ENCODE data around the gene TMEM125. TPM values are rescaled to one million over a fixed set of nuclear protein-coding genes. Genes with fewer than 3 reads are reported as not detected.

Gene TMEM125
- total RNA-seq, 2 donors from 2014 or later: not detected

- H3K4me3 Mint-ChIP-seq: no peak overlapping the region
- ATAC-seq (replicated peaks in 1 of 2) (no peak), DNase-seq (no peak)
- no peaks in the 10 kb centered on the region for H3K4me1 Mint-ChIP-seq (ENCODE audit: low read depth)
- H3K27ac Mint-ChIP-seq: no peak overlapping the region
- no peaks in the 10 kb centered on the region for H3K36me3 Mint-ChIP-seq (ENCODE audit: insufficient read depth in 2 of 2)
- H3K27me3 Mint-ChIP-seq (ENCODE audit: low read depth): no peaks in the 10 kb centered on the region
- H3K9me3 Mint-ChIP-seq: no peaks in the 10 kb centered on the region
These were observed 14.3 kb downstream of the TMEM125 start for GRCh38 chr1:43284065-43284464.

GRCh38 chr1:43284546-43285110 lies 14.8 kb downstream of the TMEM125 start:
- Mint-ChIP-seq H3K4me3 (no peak overlapping the region), H3K36me3 (ENCODE audit: insufficient read depth in 2 of 2) (no peaks in the 10 kb centered on the region), H3K27me3 (ENCODE audit: low read depth) (no peaks in the 10 kb centered on the region), H3K9me3 (no peaks in the 10 kb centered on the region), H3K27ac (no peak overlapping the region), H3K4me1 (ENCODE audit: low read depth) (no peaks in the 10 kb centered on the region)
- DNase-seq (no peak), ATAC-seq (replicated peaks in 1 of 2) (no peak)

GRCh38 chr1:43285269-43285990 lies 15.6 kb downstream of the TMEM125 start, which contains the start of gene C1orf210:
C1orf210 (minus strand) TSS chr1:43285581; CDS start chr1:43283270, 2,311 bp downstream.
- DNase-seq (peak in 1 of 2 donors; percentile 21), ATAC-seq (replicated peaks in 1 of 2) (no peak)
- no peak within 1 kb of the TSS for H3K4me3 Mint-ChIP-seq
- H3K36me3 Mint-ChIP-seq (ENCODE audit: insufficient read depth in 2 of 2): no peaks in the 10 kb centered on the region
- no peaks in the 10 kb centered on the region for H3K9me3 Mint-ChIP-seq
- no peaks in the 10 kb centered on the region for H3K4me1 Mint-ChIP-seq (ENCODE audit: low read depth)
- H3K27ac Mint-ChIP-seq: no peak within 1 kb of the TSS
- no peaks in the 10 kb centered on the region for H3K27me3 Mint-ChIP-seq (ENCODE audit: low read depth)

GRCh38 chr1:43286115-43286514 lies 16.3 kb downstream of the TMEM125 start:
- no peaks in the 10 kb centered on the region for H3K36me3 Mint-ChIP-seq (ENCODE audit: insufficient read depth in 2 of 2)
- no peaks in the 10 kb centered on the region for H3K27me3 Mint-ChIP-seq (ENCODE audit: low read depth)
- no peak for DNase-seq
- H3K9me3 Mint-ChIP-seq: no peaks in the 10 kb centered on the region
- H3K4me3 Mint-ChIP-seq: no peak overlapping the region
- no peak overlapping the region for H3K27ac Mint-ChIP-seq
- ATAC-seq (replicated peaks in 1 of 2): no peak
- H3K4me1 Mint-ChIP-seq (ENCODE audit: low read depth): no peaks in the 10 kb centered on the region

- no peak overlapping the region for H3K27ac Mint-ChIP-seq
- no peak overlapping the region for H3K4me3 Mint-ChIP-seq
- no peaks in the 10 kb centered on the region for H3K9me3 Mint-ChIP-seq
- H3K36me3 Mint-ChIP-seq (ENCODE audit: insufficient read depth in 2 of 2): no peaks in the 10 kb centered on the region
- no peak for DNase-seq
- H3K4me1 Mint-ChIP-seq (ENCODE audit: low read depth): no peaks in the 10 kb centered on the region
- no peaks in the 10 kb centered on the region for H3K27me3 Mint-ChIP-seq (ENCODE audit: low read depth)
- no peak for ATAC-seq (replicated peaks in 1 of 2)
These were observed 16.8 kb downstream of the TMEM125 start for GRCh38 chr1:43286533-43286932.

GRCh38 chr1:43288058-43288784 lies 18.4 kb downstream of the TMEM125 start:
- no peak for DNase-seq
- Mint-ChIP-seq H3K4me1 (ENCODE audit: low read depth) (no peaks in the 10 kb centered on the region), H3K4me3 (no peak overlapping the region), H3K27ac (no peak overlapping the region), H3K9me3 (no peaks in the 10 kb centered on the region), H3K36me3 (ENCODE audit: insufficient read depth in 2 of 2) (no peaks in the 10 kb centered on the region), H3K27me3 (ENCODE audit: low read depth) (no peaks in the 10 kb centered on the region)
- no peak for ATAC-seq (replicated peaks in 1 of 2)

- no peaks in the 10 kb centered on the region for H3K27me3 Mint-ChIP-seq (ENCODE audit: low read depth)
- H3K36me3 Mint-ChIP-seq (ENCODE audit: insufficient read depth in 2 of 2): no peaks in the 10 kb centered on the region
These were observed 19.3 kb downstream of the TMEM125 start for GRCh38 chr1:43288785-43289706.

GRCh38 chr1:43292216-43292615 lies 22.4 kb downstream of the TMEM125 start:
- H3K4me3 Mint-ChIP-seq: no peak overlapping the region
- no peaks in the 10 kb centered on the region for H3K27me3 Mint-ChIP-seq (ENCODE audit: low read depth)
- no peak for ATAC-seq (replicated peaks in 1 of 2)
- H3K9me3 Mint-ChIP-seq: no peaks in the 10 kb centered on the region
- DNase-seq: no peak
- H3K36me3 Mint-ChIP-seq (ENCODE audit: insufficient read depth in 2 of 2): no peaks in the 10 kb centered on the region
- no peak overlapping the region for H3K27ac Mint-ChIP-seq
- peaks cover 18% of the 10 kb centered on the region for H3K4me1 Mint-ChIP-seq (ENCODE audit: low read depth)

More at GRCh38 chr1:43288785-43289706, 19.3 kb downstream of the TMEM125 start:
- no peaks in the 10 kb centered on the region for H3K9me3 Mint-ChIP-seq
- ATAC-seq (replicated peaks in 1 of 2) (no peak), DNase-seq (no peak)
- H3K4me3 Mint-ChIP-seq: no peak overlapping the region
- no peak overlapping the region for H3K27ac Mint-ChIP-seq
- no peaks in the 10 kb centered on the region for H3K4me1 Mint-ChIP-seq (ENCODE audit: low read depth)

GRCh38 chr1:43292679-43293078 lies 22.9 kb downstream of the TMEM125 start:
- no peak for DNase-seq
- no peak overlapping the region for H3K27ac Mint-ChIP-seq
- H3K27me3 Mint-ChIP-seq (ENCODE audit: low read depth): no peaks in the 10 kb centered on the region
- no peaks in the 10 kb centered on the region for H3K36me3 Mint-ChIP-seq (ENCODE audit: insufficient read depth in 2 of 2)
- H3K4me3 Mint-ChIP-seq: no peak overlapping the region
- no peaks in the 10 kb centered on the region for H3K9me3 Mint-ChIP-seq
- no peak for ATAC-seq (replicated peaks in 1 of 2)
- H3K4me1 Mint-ChIP-seq (ENCODE audit: low read depth): peaks cover 18% of the 10 kb centered on the region

- no peak overlapping the region for H3K27ac Mint-ChIP-seq
- no peak for DNase-seq
- ATAC-seq (replicated peaks in 1 of 2): no peak
- H3K27me3 Mint-ChIP-seq (ENCODE audit: low read depth): no peaks in the 10 kb centered on the region
- no peaks in the 10 kb centered on the region for H3K9me3 Mint-ChIP-seq
- H3K4me1 Mint-ChIP-seq (ENCODE audit: low read depth): peaks cover 18% of the 10 kb centered on the region
- no peaks in the 10 kb centered on the region for H3K36me3 Mint-ChIP-seq (ENCODE audit: insufficient read depth in 2 of 2)
- H3K4me3 Mint-ChIP-seq: no peak overlapping the region
These were observed 23.4 kb downstream of the TMEM125 start for GRCh38 chr1:43293176-43293575.

- no peaks in the 10 kb centered on the region for H3K9me3 Mint-ChIP-seq
- no peaks in the 10 kb centered on the region for H3K36me3 Mint-ChIP-seq (ENCODE audit: insufficient read depth in 2 of 2)
- ATAC-seq (replicated peaks in 1 of 2): no peak
- DNase-seq: no peak
- no peak overlapping the region for H3K4me3 Mint-ChIP-seq
- peaks cover 18% of the 10 kb centered on the region for H3K4me1 Mint-ChIP-seq (ENCODE audit: low read depth)
- no peak overlapping the region for H3K27ac Mint-ChIP-seq
- no peaks in the 10 kb centered on the region for H3K27me3 Mint-ChIP-seq (ENCODE audit: low read depth)
These were observed 24.3 kb downstream of the TMEM125 start for GRCh38 chr1:43293896-43294760.

GRCh38 chr1:43294761-43295160 lies 25.0 kb downstream of the TMEM125 start:
- Mint-ChIP-seq H3K27ac (peak overlapping the region; percentile 40), H3K4me3 (no peak overlapping the region), H3K4me1 (ENCODE audit: low read depth) (peaks cover 18% of the 10 kb centered on the region), H3K27me3 (ENCODE audit: low read depth) (no peaks in the 10 kb centered on the region), H3K36me3 (ENCODE audit: insufficient read depth in 2 of 2) (no peaks in the 10 kb centered on the region), H3K9me3 (no peaks in the 10 kb centered on the region)
- ATAC-seq (replicated peaks in 1 of 2) (no peak), DNase-seq (no peak)

All from activated T-cell treated with anti-CD3 and anti-CD28 coated beads, Interleukin-2, amount 50 U/mL, for 72 hours (primary cell).